ENCODE results near the gene RASGRP3.

The RASGRP3 gene

GRCh38 chr2:33513480-33513879, 37.0 kb downstream of the RASGRP3 start:
- TF ChIP-seq CTCF (IDR thresholded peaks at IDR 0.05; ENCODE audit: low read depth, low read length), result no peak
- no peak overlapping the region for H3K4me3 ChIP-seq (ENCODE audit: low read depth, low read length)

GRCh38 chr2:33516456-33516995, 40.1 kb downstream of the RASGRP3 start:
- TF ChIP-seq CTCF (IDR thresholded peaks at IDR 0.05; ENCODE audit: low read depth, low read length), result no peak
- H3K4me3 ChIP-seq (ENCODE audit: low read depth, low read length), result no peak overlapping the region

DNA sequence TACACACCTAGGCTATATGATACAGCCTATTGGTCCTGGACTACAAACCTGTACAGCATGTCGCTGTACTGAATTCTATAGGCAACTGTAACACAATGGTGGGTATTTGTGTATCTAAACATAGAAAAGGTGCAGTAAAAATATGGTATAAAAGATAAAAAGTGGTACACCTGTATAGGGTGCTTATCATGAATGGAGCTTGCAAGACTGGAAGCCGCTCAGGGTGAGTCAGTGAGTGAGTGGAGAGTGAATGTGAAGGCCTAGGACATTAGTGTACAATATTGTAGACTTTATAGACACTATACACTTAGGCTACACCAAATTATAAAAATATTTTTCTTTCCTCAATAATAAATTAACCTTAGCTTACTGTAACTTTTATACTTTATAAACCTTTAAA, 41.8 kb downstream of the RASGRP3 start:
- H3K4me3 ChIP-seq (ENCODE audit: low read depth, low read length), result no peak overlapping the region
- TF ChIP-seq CTCF (IDR thresholded peaks at IDR 0.05; ENCODE audit: low read depth, low read length), result no peak

GRCh38 chr2:33518929-33519328, 42.5 kb downstream of the RASGRP3 start:
- no peak for TF ChIP-seq CTCF (IDR thresholded peaks at IDR 0.05; ENCODE audit: low read depth, low read length)
- no peak overlapping the region for H3K4me3 ChIP-seq (ENCODE audit: low read depth, low read length)

- no peak for TF ChIP-seq CTCF (IDR thresholded peaks at IDR 0.05; ENCODE audit: low read depth, low read length)
- H3K4me3 ChIP-seq (ENCODE audit: low read depth, low read length), result no peak overlapping the region
These were observed 45.4 kb downstream of the RASGRP3 start for GRCh38 chr2:33521791-33522281.

GRCh38 chr2:33522576-33522975, 46.1 kb downstream of the RASGRP3 start:
- TF ChIP-seq CTCF (IDR thresholded peaks at IDR 0.05; ENCODE audit: low read depth, low read length), result no peak

DNA sequence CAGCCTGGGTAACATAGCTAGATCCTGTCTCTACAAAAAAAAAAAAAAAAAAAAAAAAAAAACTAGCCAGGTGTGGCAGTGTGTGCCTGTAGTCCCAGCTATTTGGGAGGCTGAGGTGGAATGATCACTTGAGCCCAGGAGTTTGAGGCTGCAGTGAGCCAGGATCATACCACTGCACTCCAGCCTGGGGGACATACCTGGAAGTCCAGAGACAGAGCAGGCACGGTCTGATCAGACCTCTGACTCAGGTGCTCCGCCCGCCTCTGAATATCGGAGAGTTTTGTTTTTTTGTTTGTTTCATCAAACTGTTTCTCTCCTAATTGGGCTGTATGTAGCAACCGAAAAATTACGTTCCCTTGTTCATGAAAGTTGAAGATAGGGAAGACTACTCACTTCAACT, 49.2 kb downstream of the RASGRP3 start:
- no peak for TF ChIP-seq CTCF (IDR thresholded peaks at IDR 0.05; ENCODE audit: low read depth, low read length)
- no peak overlapping the region for H3K4me3 ChIP-seq (ENCODE audit: low read depth, low read length)

More at GRCh38 chr2:33522576-33522975, 46.1 kb downstream of the RASGRP3 start:
- no peak overlapping the region for H3K4me3 ChIP-seq (ENCODE audit: low read depth, low read length)
